IMR-90 (cell line): Measurements from ENCODE around the gene TRIAP1. TPM values are rescaled to one million over a fixed set of nuclear protein-coding genes. Genes with fewer than 3 reads are reported as not detected.

Source experiments
- ATAC-seq: fragments of 200-7000 bp; cut with Tn5 transposase; 2 replicates; pipeline ENCODE4 v1.9.1; 2020; ENCODE audit warnings: low read depth, mild to moderate bottlenecking, moderate library complexity
- BruUV-seq: library from RNA; stranded (reverse); fragments of 400-500 nt; replicated peaks from 2 replicates; lab custom pipeline; 2021; lab: Mats Ljungman, UMichigan
- CTCF ChIA-PET: fragments of 300-600 bp; formaldehyde crosslinking; extraction: SDS; loops from one replicate; lab custom pipeline; 2021; ENCODE audit warnings: antibody characterized with exemption; lab: Yijun Ruan, JAX
- POLR2A ChIA-PET: fragments of 300-600 bp; sonication (Branson Sonifier 250); formaldehyde crosslinking; loops from one replicate; lab custom pipeline; 2022; ENCODE audit warnings: antibody characterized with exemption; ENCODE audit not compliant: unreplicated experiment; lab: Charles Lee
- DNase-seq: peaks from one replicate; pipeline ENCODE4 v3.0.0; 2013
- H2AFZ ChIP-seq: replicated peaks from 2 replicates; pipeline ENCODE3; 2013; ENCODE audit warnings: low read length, mild to moderate bottlenecking; ENCODE audit not compliant: poor library complexity
- H2AK5ac ChIP-seq: 2 replicates; pipeline ENCODE4 v1.6.1; 2013; ENCODE audit warnings: low read depth, low read length, inconsistent platforms
- H2AK9ac ChIP-seq: replicated peaks from 2 replicates; pipeline ENCODE3; 2013; ENCODE audit warnings: mild to moderate bottlenecking, low read depth, low read length, moderate library complexity; ENCODE audit not compliant: poor library complexity
- H2BK120ac ChIP-seq: 2 replicates; pipeline ENCODE4 v1.6.1; 2013; ENCODE audit warnings: low read depth, low read length, inconsistent platforms
- H2BK15ac ChIP-seq: 3 replicates; pipeline ENCODE4 v1.6.1; 2013; ENCODE audit warnings: low read depth, low read length, inconsistent platforms
- H2BK20ac ChIP-seq: 2 replicates; pipeline ENCODE4 v1.6.1; 2013; ENCODE audit warnings: low read depth, mild to moderate bottlenecking, inconsistent platforms, low read length, moderate library complexity
- H2BK5ac ChIP-seq: 2 replicates; pipeline ENCODE4 v1.6.1; 2013; ENCODE audit warnings: mild to moderate bottlenecking, low read depth, low read length, inconsistent platforms; ENCODE audit not compliant: poor library complexity, severe bottlenecking
- H3K14ac ChIP-seq: replicated peaks from 2 replicates; pipeline ENCODE4 v1.6.1; 2013; ENCODE audit warnings: low read depth, low read length, inconsistent platforms
- H3K18ac ChIP-seq: 2 replicates; pipeline ENCODE4 v1.6.1; 2013; ENCODE audit warnings: low read depth, low read length, control low read depth
- H3K23ac ChIP-seq: 2 replicates; pipeline ENCODE4 v1.6.1; 2013; ENCODE audit warnings: low read depth, low read length, inconsistent platforms
- H3K27ac ChIP-seq: 2 replicates; pipeline ENCODE4 v1.5.1; 2013; ENCODE audit warnings: mild to moderate bottlenecking, control low read depth, low read length; ENCODE audit not compliant: insufficient read depth
- H3K27me3 ChIP-seq: 2 replicates; pipeline ENCODE4 v1.6.1; 2013; ENCODE audit warnings: low read length; ENCODE audit not compliant: control insufficient read depth, insufficient read depth
- H3K36me3 ChIP-seq: 2 replicates; pipeline ENCODE4 v1.6.1; 2013; ENCODE audit warnings: low read length, mixed read lengths; ENCODE audit not compliant: control insufficient read depth, insufficient read depth
- H3K4ac ChIP-seq: 2 replicates; pipeline ENCODE4 v1.6.1; 2013; ENCODE audit warnings: low read depth, low read length, inconsistent platforms
- H3K4me1 ChIP-seq: 2 replicates; pipeline ENCODE4 v1.6.1; 2013; ENCODE audit warnings: low read length, mixed read lengths; ENCODE audit not compliant: control insufficient read depth, insufficient read depth
- H3K4me2 ChIP-seq: 2 replicates; pipeline ENCODE4 v1.6.1; 2013; ENCODE audit warnings: low read depth, mild to moderate bottlenecking, control low read depth, low read length, moderate library complexity
- H3K4me3 ChIP-seq: 2 replicates; pipeline ENCODE4 v1.5.1; 2013; ENCODE audit warnings: low read depth, mild to moderate bottlenecking, control low read depth, low read length, moderate library complexity; ENCODE audit not compliant: insufficient read depth
- H3K56ac ChIP-seq: 2 replicates; pipeline ENCODE4 v1.6.1; 2013; ENCODE audit warnings: low read length, inconsistent platforms; ENCODE audit not compliant: insufficient read depth; ENCODE audit errors: extremely low read depth
- H3K79me1 ChIP-seq, 2 experiments: 2 replicates each; pipeline ENCODE4 v1.6.1; 2013; ENCODE audit warnings: low read length in 2 of 2, inconsistent platforms in 1 of 2, low read depth in 1 of 2
- H3K9ac ChIP-seq: 2 replicates; pipeline ENCODE4 v1.6.1; 2013; ENCODE audit warnings: low read depth, low read length, control low read depth
- H3K9me1 ChIP-seq: 2 replicates; pipeline ENCODE4 v1.6.1; 2013; ENCODE audit warnings: low read length, inconsistent platforms; ENCODE audit not compliant: insufficient read depth
- H3K9me3 ChIP-seq: 2 replicates; pipeline ENCODE4 v1.6.1; 2013; ENCODE audit warnings: low read length; ENCODE audit not compliant: control insufficient read depth, insufficient read depth
- H4K20me1 ChIP-seq: 2 replicates; pipeline ENCODE4 v1.6.1; 2013; ENCODE audit warnings: low read length, inconsistent platforms; ENCODE audit not compliant: insufficient read depth
- H4K5ac ChIP-seq: 2 replicates; pipeline ENCODE4 v1.6.1; 2013; ENCODE audit warnings: mild to moderate bottlenecking, low read depth, low read length, control low read depth
- H4K8ac ChIP-seq, 2 experiments: 2 replicates each; pipeline ENCODE4 v1.6.1; 2013; ENCODE audit warnings: low read depth in 2 of 2, low read length in 2 of 2, control low read depth in 1 of 2, inconsistent platforms in 1 of 2
- H4K91ac ChIP-seq: 2 replicates; pipeline ENCODE4 v1.6.1; 2013; ENCODE audit warnings: low read depth, low read length, inconsistent platforms; ENCODE audit not compliant: insufficient read depth
- BHLHE40 ChIP-seq: fragments of 150-350 bp; IDR thresholded peaks from 2 replicates; pipeline ENCODE4 v1.6.1; 2016; ENCODE audit warnings: mild to moderate bottlenecking, low read depth, low read length
- CEBPB ChIP-seq: IDR thresholded peaks from 2 replicates; pipeline ENCODE4 v1.6.1; 2012; ENCODE audit warnings: low read depth, low read length, improper control_type of control experiment
- CHD1 ChIP-seq: IDR thresholded peaks from 2 replicates; pipeline ENCODE4 v1.6.1; 2012; ENCODE audit warnings: low read depth, low read length, improper control_type of control experiment
- CTCF ChIP-seq: conservative IDR thresholded peaks from 2 replicates; pipeline ENCODE4 v1.5.1; 2012; ENCODE audit warnings: mild to moderate bottlenecking, low read depth, low read length, improper control_type of control experiment
- ELK1 ChIP-seq: fragments of 150-350 bp; IDR thresholded peaks from 2 replicates; pipeline ENCODE4 v1.6.1; 2016; ENCODE audit warnings: low read depth, mild to moderate bottlenecking, low read length, moderate library complexity, borderline replicate concordance
- FOS ChIP-seq: fragments of 150-350 bp; IDR thresholded peaks from 2 replicates; pipeline ENCODE4 v1.6.1; 2016; ENCODE audit warnings: low read depth, low read length
- MAFK ChIP-seq: IDR thresholded peaks from 2 replicates; pipeline ENCODE4 v1.6.1; 2012; ENCODE audit warnings: low read depth, low read length, improper control_type of control experiment
- MAZ ChIP-seq: IDR thresholded peaks from 2 replicates; pipeline ENCODE4 v1.6.1; 2012; ENCODE audit warnings: low read depth, mild to moderate bottlenecking, low read length, improper control_type of control experiment, moderate library complexity, borderline replicate concordance
- MXI1 ChIP-seq: IDR thresholded peaks from 2 replicates; pipeline ENCODE4 v1.6.1; 2012; ENCODE audit warnings: low read depth, mild to moderate bottlenecking, low read length, moderate library complexity, borderline replicate concordance
- POLR2A ChIP-seq: IDR thresholded peaks from 2 replicates; pipeline ENCODE4 v1.6.1; 2012; ENCODE audit warnings: mild to moderate bottlenecking, low read depth, low read length
- RAD21 ChIP-seq: IDR thresholded peaks from 2 replicates; pipeline ENCODE4 v1.6.1; 2012; ENCODE audit warnings: low read length, improper control_type of control experiment
- RCOR1 ChIP-seq: IDR thresholded peaks from 2 replicates; pipeline ENCODE4 v1.6.1; 2012; ENCODE audit warnings: mild to moderate bottlenecking, low read length, improper control_type of control experiment; ENCODE audit not compliant: insufficient replicate concordance
- RFX5 ChIP-seq: IDR thresholded peaks from 2 replicates; pipeline ENCODE4 v1.8.0; 2012; ENCODE audit warnings: low read depth, mild to moderate bottlenecking, low read length, moderate library complexity
- SMC3 ChIP-seq: fragments of 150-350 bp; IDR thresholded peaks from 2 replicates; pipeline ENCODE4 v1.6.1; 2016; ENCODE audit warnings: low read depth, mild to moderate bottlenecking, antibody characterized with exemption, low read length, moderate library complexity
- USF2 ChIP-seq: fragments of 150-350 bp; IDR thresholded peaks from 2 replicates; pipeline ENCODE4 v1.6.1; 2017; ENCODE audit warnings: mild to moderate bottlenecking, antibody characterized with exemption, low read length, low read depth
- WGBS, 2 experiments: methylation state at CpG; one replicate each; pipeline versions ENCODE4 v1.1.5 to v1.1.7; 2013; ENCODE audit warnings: missing lambda C conversion rate in 2 of 2; ENCODE audit not compliant: insufficient read length in 1 of 2; ENCODE audit errors: extremely low coverage in 2 of 2; 5-methylcytosine and 5-hydroxymethylcytosine counted together
- dilution Hi-C: fragments of 300-500 bp; cut with HindIII; formaldehyde crosslinking; loops from one replicate; pipeline ENCODE4 v1.14.3; 2018; ENCODE audit warnings: low sequenced_read_pairs; ENCODE audit not compliant: unreplicated experiment
- in situ Hi-C: fragments of 300-500 bp; cut with MboI; formaldehyde crosslinking; loops from 3 replicates; pipeline ENCODE4 v1.14.3; 2019; ENCODE audit warnings: low sequenced_read_pairs, inconsistent platforms, mixed read lengths
- intact Hi-C: fragments of 100-400 bp; cut with micrococcal nuclease; formaldehyde crosslinking; loops from 2 replicates; pipeline ENCODE4 v1.10.0; 2022
- polyA plus RNA-seq, 3 experiments: library from polyadenylated mRNA; depleted of rRNA; stranded (reverse); fragments of >200 nt; gene quantifications; 2 replicates each; pipeline ENCODE4 v1.2.3, GENCODE V29; 2012; ENCODE audit warnings: low replicate concordance in 1 of 3
- total RNA-seq: library from RNA; depleted of rRNA; stranded (reverse); fragments of >200 nt; gene quantifications from 2 replicates; pipeline ENCODE4 v1.2.3, GENCODE V29; 2012

TRIAP1 gene
- total and polyA plus RNA-seq, 2 of the 4 experiments (the other 2 are of a cell fraction) = 19.2 to 32.3 TPM

GRCh38 chr12:120466560-120467315 is 20.6 kb upstream of the TRIAP1 start:
- Histone ChIP-seq H2BK5ac (no peak overlapping the region), H2BK15ac (no peak overlapping the region), H3K9me1 (no peaks in the 10 kb centered on the region), H3K27ac (no peak overlapping the region), H3K4me3 (no peak overlapping the region), H2AK5ac (no peak overlapping the region), H3K56ac (no peak overlapping the region), H4K8ac (no peak overlapping the region), H2AK9ac (no peak overlapping the region), H3K9ac (no peak overlapping the region), H3K23ac (peak overlapping the region; percentile 75; the same call in 1 of the 2 replicates), H3K18ac (no peak overlapping the region), H3K9me3 (no peaks in the 10 kb centered on the region), H2BK20ac (no peak overlapping the region), H3K4ac (no peak overlapping the region), H3K14ac (no peak overlapping the region), H3K4me2 (no peak overlapping the region), H2AFZ (no peak overlapping the region), H3K79me1 (peaks cover 31 to 63% of the 10 kb centered on the region in 2 experiments), H3K36me3 (peaks cover 38% of the 10 kb centered on the region), H4K91ac (no peak overlapping the region), H2BK120ac (no peak overlapping the region), H3K4me1 (peaks cover 4% of the 10 kb centered on the region; the same call in 1 of the 2 replicates), H4K20me1 (peaks cover 50% of the 10 kb centered on the region), H4K5ac (no peak overlapping the region), H3K27me3 (no peaks in the 10 kb centered on the region)
- POLR2A ChIA-PET = no interaction called here
- dilution Hi-C loops = no loop called here
- BruUV-seq = no TSS peak
- ATAC-seq = no peak
- 84% methylated on average over 3 of the region's 8 CpGs; no CpG with 5 or more reads in 1 of the 2 experiments for WGBS, 2 experiments
- DNase-seq = peak; percentile 45
- in situ Hi-C loops = no loop called here
- CTCF ChIA-PET = interaction anchor here (0.5 to 1.7 kb wide), 6 partner anchors 9 to 150 kb away, joined by 3 to 6 read pairs (median 4); no protein-coding TSS in a partner anchor
- intact Hi-C loops = no loop called here
- peak; percentile 40; the same call in 1 of the 2 replicates for TF ChIP-seq SMC3
- no peak for TF ChIP-seq BHLHE40
- no peak for TF ChIP-seq POLR2A
- peak; percentile 55 for TF ChIP-seq CTCF
- peak; percentile 43; the same call in 1 of the 2 replicates for TF ChIP-seq RAD21
- no peak for TF ChIP-seq CEBPB
- TF ChIP-seq CHD1 = no peak
- no peak for TF ChIP-seq RCOR1
- TF ChIP-seq MAZ = no peak
- TF ChIP-seq MXI1 = no peak
- TF ChIP-seq RFX5 = no peak
- TF ChIP-seq FOS = no peak
- TF ChIP-seq MAFK = no peak
- no peak for TF ChIP-seq ELK1
- no peak for TF ChIP-seq USF2
